Fibroblast of skin of back (primary cell): ENCODE data around the gene FARP2.

Experiments
- DNase-seq: peaks from one replicate; pipeline ENCODE4 v3.0.0-alpha.2; 2013

The FARP2 gene

DNA sequence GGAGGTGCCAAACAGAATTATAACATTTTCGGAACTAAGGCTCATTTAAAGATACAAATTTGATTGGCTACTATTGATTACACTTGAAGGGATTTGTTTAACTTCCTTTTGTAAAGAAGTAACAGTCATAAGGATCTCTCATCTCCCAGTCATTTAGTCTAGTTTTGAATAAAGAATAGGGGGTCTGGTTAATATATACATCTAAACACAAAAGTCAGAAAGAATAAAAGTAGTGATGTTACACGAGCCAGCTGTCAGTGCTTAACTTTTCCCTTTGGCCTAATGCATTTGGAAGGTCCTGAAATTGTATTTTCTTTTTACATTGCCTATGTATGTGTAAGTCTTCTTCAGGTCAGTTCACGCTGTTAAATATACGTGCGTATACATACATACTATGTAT, 32.3 kb upstream of the FARP2 start:
- no peak for DNase-seq

DNA sequence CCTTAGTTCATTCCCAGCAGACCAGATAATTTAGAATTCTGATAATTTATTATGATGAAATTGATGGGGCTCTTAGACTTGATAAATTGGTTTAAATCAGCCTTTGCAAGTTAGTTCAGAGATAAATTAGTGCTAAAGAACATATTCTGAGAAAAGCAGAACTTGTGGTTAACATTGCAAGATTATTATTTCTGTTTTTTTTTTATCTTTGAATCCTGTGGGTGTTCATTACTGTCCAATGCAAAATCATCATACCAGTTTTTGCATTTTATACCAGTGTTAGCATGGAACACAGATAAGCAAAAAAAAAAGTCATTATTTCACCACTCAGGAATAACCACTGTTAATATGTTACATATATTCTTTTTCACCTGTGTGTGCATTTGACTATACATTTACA, 31.3 kb upstream of the FARP2 start:
- DNase-seq, result no peak

DNA sequence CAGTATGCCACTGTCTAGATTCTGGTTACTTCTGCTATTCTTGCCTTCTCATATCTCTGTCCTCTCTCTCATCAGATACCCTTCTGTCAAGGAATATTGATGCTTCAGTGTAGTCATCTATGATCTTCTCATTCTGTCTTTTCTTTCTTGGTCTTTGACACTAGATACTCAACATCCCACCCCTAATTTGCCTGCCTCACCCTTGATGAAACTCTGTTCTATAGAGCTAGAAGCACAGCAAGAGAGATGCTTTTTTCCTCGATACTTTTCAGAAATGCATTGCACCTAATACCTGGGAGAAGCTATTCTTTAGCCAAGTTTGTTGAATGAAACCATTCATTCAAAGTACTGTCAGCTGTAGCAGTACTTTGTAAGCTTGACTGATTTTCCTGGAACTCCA, 30.8 kb upstream of the FARP2 start:
- no peak for DNase-seq

DNA sequence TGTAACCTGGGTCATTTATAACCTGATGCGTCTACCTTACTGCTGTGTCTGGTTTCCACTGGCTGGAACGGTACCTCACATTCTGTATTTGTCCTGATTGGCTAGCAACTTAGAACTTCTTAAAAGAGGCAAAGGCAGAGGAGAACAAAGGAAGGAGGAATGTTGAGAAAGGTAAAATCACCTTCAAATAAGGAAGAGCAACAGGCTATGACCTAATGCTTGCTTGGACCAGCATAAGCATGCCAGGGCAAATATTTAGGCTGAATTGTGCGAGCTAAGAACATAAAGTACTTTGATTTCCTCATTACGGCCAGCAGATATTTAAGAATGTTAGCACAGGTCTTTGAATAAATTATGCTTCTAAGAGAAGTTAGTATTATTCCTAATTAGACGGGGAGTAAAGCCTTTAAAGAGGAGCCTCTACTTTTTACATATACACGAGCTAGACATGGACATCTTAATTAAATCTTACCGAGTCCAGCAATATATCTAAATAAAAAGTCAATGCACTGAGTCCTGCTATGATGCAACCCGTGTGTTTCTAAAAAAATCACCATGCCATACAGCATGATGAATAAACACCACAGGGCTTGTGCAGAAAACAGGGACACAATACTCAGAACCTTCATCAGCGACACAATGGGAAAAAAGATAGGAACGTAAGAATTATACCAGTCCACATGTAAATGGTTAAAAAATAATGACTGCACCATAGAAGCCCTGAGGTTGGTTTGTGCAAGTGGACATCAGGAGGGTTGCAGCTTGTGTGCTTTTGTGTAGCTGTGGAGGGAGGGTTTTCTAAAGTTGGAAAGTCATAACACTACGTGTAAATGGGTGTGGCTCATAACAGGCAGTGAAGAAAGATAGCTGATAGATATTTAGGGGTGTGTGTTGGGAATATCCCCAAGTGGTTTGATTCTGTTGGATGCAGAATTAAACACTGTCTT, 26.1 kb upstream of the FARP2 start:
- DNase-seq, result no peak

DNA sequence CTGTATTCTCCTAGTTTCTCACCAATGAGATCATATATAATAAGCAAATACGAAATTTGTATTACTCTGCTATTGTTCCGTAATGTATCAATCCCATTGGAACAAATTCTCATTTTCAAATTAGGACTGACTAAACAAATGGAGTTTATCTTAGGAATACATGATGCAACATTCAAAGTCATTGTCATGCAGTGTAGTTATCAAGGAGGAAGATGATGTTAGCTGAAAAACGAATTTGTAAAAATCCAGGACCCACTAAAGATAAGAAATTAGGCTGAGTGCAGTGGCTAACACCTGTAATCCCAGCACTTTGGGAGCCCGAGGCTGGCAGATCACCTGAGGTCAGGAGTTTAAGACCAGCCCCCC, 25.5 kb upstream of the FARP2 start:
- no peak for DNase-seq

GRCh38 chr2:241334813-241335212, 21.3 kb upstream of the FARP2 start:
- DNase-seq, result no peak

DNA sequence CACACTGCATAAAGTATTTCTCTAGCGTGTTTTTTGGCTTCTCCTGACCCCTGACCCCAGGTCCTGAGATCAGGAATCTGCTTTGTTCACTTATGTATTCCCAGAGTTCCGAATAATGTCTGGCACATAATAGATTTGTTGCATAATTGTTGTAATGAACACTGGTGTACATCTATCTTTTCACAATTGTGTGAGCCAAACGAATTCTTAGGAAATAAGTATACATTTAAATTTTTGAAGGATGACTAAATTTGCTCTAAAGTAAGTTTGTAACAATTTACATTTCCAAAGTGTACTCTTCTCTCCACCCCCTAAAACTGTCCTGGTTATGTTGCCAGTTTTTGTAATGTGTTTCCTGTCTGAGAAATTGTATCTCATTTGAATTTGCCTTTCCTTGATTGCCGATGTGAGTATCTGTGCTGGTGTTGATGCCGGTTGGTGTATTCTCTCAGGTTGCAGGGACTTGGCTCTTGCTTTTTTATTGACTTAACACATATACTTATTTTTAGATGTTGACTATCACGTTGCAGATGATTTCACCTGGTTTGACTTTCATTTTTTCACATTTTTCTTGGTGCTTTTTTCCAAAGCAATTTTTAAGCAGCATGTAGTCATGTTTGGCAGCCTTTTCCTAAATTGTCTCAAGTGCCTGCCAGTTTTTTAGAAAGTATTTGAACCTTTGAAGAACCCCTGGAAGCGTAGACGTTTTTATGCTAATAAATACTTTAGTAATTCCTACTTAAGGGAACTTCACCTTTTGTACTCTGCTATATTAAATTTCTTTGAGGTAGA, 16.1 kb upstream of the FARP2 start:
- DNase-seq, result no peak

GRCh38 chr2:241340631-241341163, 15.4 kb upstream of the FARP2 start:
- no peak for DNase-seq

DNA sequence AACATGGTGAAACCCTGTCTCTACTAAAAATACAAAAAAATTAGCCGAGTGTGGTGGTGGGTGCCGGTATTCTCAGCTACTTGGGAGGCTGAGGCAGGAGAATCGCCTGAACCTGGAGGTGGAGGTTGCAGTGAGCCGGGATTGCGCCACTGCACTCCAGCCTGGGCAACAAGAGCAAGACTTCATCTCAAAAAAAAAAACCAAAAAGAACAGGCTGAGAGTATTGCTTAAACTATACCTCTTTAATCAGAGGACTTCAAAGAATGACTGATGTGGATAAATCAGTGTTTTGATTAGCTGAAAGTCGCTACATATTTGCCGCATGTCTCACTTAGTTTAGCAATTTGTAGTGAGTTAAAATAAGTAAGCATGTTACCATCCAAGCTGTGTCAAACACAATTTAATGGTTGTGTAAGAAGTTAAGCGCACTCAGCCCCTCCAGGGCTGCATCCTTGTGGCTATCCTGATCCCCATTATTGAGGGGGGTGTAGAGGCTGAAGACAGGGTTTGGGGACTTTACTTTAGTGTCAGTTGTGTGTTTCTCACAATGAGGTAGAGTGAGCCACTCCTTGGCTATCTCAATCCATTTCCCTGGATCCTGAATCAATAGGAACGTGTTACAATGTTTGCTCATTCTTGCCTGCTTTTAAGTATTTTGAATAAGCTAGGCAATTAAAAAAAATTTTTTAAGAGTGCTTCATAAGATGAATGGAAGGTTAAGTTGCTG, 11.0 kb upstream of the FARP2 start:
- DNase-seq, result no peak

GRCh38 chr2:241349941-241350340, 6.1 kb upstream of the FARP2 start:
- no peak for DNase-seq

DNA sequence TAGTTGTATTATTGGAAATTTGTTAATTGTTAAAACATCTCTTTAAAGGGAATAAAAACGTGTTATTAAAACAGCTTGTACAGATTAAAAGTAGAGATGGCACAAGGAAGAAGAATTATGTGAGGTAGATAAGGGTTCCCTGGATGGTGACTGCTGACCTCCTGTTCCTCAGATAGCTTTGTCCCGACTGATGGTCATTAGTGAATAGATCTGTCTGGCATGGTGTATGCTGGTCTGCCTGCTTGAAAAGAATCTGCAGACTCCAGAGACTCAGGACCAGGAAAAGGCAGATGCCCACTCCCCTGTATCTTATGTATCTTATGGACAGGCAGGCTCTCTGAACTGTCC, 5.6 kb upstream of the FARP2 start:
- no peak for DNase-seq

DNA sequence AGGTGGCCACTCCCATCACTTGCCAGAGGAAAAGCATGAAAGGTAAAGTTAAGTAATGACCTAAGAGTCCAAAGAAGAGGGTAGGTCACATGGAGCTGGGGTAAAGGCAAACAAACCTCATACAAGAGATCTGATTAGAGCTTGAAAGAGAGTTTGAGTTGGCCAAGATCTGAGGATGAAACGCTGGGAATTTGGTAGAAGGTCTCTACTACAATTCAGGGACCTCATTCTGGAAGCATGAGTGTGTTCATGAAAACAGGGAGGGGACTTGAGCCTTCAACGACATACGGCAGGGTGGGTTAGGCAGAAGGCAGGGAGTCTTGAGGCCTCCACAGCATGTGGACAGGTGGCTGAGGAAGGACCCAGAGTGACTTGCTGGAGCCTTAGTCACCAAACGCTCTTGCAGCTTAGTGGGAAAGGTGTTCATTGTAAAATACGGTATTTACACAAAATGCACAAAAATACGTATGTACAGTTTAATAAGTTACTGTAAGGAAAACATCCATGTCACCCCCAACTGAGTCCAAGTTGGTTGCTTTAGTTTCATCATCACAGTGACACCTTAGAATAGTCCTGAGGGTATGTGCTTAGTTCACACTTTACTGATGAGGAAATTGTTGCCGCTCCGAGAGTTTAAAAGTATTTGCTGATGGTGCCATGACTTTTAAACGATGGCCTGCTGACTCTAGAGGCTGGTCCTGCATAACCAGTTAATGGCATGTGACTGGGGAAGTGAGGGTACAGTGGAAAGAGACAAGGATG, 5.0 kb upstream of the FARP2 start:
- no peak for DNase-seq

GRCh38 chr2:241351640-241352031, 4.4 kb upstream of the FARP2 start:
- no peak for DNase-seq

DNA sequence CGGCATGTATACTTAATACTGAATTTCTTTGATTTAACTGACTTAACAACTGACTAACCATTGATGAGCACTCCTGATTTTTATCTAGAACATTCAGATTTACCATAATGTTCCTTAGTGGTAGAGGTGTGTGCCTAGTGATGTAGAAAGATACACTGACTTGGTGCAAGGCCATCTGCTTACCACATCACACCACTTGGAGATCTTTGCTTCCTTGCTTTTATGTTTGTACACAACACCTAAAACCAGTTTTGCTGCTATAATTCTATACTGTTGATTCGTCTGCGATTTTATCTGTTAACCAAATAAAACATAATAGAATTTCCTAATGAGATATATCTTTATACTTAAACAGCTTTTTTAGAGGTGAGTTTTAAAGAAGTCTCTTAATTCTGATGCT, 3.9 kb upstream of the FARP2 start:
- DNase-seq, result no peak

DNA sequence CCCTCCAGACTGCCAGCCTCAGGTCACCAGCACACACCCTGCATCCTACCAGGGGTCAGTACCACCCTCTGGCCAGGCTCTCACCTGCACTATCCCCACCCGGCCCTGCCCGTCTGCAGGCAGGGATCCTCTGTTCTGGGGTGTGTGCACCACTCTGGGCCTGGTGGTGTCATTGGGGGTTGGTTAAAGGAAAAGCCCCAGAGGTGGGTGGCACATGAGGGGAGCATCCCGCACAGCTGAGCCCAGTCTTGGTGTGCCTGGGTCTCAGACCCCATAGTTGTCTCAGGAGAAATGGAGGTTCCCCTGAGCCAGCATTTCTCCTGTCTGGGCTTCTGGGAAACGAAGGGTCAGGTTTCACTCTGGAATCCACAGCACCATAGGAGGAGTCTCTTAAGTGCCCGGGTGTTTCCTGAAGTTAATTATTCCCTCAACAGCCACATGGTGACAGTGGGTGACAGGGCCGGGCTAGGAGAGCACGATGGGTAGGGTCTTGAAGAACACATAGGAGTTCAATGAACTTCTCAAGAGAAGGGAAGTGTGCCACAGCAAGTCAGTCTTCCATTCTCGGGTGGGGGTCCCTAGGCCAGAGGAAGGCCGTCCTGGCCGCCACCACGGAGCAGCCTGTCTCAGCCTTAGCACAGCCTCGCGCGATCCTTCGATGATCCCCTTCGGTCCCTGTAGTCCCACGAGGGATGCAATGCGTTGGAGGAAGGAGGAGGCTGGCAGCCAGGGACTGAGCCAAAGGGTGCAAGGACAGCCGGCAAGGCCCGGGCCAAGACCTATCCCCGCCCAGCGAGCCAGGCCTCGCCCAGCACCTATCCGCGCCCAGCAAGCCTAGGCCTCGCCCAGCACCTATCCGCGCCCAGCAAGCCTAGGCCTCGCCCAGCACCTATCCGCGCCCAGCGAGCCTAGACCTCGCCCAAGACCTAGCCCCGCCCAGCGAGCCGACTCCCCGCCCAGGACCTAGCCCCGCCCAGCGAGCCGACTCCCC, 1.1 kb upstream of the FARP2 start:
- peak; percentile 64 for DNase-seq

DNA sequence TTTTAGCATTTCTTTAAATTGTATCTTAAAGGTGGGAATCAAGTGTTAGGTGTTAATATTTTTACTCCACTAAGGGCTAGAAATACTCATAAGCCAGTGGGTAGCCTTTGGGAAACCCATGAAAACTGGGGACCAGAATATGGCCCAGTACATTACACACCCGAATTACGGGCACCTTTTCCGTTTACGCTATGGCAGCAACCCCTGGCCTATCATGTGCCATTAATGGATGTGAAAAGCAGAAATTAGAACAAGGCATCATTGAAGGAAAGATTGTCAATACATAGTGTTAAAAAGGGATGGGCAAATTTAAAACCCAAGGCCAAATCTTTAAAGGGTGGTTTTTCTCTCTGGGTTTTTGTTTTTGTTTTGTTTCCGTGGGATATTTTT, 781 bp downstream of the FARP2 start:
- DNase-seq, result no peak

DNA sequence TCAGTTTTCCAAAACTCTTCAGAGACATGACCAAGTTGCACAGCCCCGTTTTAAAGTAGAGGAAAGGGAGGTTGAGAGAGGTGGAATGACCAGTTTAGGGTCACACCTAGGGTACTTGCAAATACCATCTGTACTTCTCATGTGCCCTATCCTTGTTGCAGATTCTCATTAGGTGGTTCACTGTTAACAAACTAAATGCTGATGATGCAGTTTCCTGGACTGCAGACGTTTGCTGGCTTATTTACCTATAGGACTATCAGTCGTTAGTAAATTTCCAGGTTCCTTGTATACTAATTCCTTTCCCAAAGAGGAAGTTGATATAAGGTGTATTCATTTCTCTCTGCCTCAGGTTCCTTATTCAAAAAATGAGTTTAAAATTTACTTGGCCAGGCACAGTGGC, 1.4 kb downstream of the FARP2 start:
- no peak for DNase-seq

GRCh38 chr2:241358470-241358869, 2.4 kb downstream of the FARP2 start:
- no peak for DNase-seq

DNA sequence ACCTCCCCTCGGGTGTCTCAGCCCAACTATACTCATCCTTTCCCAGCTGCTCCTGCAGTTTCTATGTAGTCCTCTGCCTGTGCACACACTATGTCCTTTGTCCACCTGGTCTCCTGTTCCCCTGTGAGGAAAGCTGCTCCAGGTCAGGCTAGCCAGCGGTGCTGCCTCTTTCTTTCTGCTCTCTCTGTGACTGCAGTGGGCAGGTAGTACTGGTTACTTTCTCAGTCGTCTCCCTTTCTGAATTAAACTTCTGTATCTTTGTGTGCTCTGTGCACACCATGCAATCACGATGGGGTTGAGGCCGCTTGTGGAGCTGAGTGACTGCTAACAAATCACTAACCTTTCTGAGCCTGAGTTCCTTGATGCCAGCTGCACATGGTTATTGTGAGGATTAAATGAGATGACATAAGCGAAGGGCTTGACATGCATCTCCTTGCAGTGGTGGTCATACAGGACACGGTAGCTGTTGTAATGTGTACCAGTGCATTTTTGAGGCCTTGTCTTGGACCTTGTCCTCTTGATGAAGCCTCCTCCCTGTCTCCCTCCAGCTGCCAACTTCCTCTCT, 3.5 kb downstream of the FARP2 start:
- DNase-seq, result no peak

DNA sequence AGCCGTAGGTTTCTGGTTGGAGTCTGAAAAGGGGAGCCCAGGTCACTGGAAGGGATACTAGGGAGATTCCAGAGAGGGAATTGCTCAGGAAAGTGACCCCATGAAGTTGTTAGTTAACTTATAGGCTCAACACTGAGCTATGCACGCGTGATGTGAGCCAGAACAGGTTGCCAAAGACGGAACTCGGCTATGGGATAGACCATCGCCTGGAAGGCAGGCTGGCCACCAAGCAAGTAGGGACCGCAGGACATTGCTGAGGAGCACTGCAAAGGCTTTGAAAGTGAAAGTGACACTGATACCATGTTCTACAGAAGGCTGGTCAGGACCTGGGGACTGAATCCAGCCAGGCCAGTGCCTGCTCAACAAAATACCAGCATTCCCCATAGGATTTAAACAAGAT, 7.3 kb downstream of the FARP2 start:
- no peak for DNase-seq

DNA sequence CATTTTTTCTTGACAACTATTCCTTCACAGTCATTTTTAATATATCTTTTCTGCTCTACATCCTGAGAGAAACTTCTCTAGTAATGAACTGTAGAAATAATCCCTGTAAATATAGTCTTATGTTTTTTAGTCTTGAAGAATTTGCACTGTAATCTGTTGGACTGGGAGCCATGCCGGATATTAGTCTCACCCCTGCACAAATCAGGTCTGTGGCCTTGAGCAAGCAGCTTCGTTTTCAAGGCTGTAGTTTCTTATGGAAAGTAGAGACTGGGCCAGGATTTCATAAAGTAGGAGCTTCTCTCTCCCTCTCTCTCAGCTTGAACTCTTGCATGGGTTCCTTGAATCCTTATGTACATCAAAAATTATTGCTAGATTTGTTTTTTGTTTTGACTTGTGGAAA, 8.7 kb downstream of the FARP2 start:
- no peak for DNase-seq
